ENCODE results near the gene WBP2. TPM values are rescaled to one million over a fixed set of nuclear protein-coding genes. Genes with fewer than 3 reads are reported as not detected.
A peak's percentile ranks its signal among the peaks of the same experiment; 100 is the strongest.

Gene WBP2
- total and polyA plus RNA-seq, 10 of the 15 experiments (the other 5 are each of a cell fraction or from before 2014, with no cell fraction given) = 1.5 to 57.3 (median 27.5) TPM

DNA sequence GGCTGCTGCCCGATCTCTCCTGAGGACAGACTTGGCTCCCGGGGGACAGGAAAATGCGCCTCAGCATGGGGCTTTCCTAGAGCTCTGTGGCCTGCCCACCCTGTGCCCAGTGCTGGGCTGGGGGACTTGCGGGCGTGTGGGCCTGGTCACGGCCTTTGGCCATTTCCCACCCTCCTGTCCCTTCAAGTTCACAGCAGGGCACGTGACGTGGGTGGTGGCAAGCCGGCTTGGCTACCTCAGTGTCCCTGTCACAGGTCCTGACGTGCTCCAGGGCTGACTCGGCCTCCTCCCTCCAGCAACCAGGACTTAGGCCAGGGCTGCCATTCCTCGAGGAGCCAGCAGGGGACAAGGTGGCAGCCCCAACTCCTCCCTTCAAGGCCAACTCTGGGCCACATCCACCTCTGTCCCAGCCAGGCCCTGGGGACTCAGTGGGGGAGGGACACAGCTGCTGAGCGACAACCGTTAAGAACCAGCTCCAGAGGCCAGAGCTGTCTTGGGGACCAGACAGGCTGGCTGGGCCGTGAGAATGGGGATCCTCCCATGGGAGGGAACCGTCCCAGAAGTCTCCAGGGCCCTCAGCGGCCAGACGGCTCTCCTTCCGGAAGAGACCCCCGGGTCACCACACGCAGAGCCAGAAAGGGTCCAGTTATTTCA is 9.9 kb downstream of the WBP2 start (continued):
- TF ChIP-seq ZNF207 (IDR thresholded peaks at IDR 0.05; ENCODE audit: borderline replicate concordance) = peak; percentile 59; the same call in 1 of the 2 replicates
- TF ChIP-seq STAT1 (conservative IDR thresholded peaks at IDR 0.05) = 0 out of 2 replicates have a peak, but pooled peaks have one; percentile 16
- TF ChIP-seq NR2C1 (IDR thresholded peaks at IDR 0.05) = no peak
- TF ChIP-seq JUND (IDR thresholded peaks at IDR 0.05; ENCODE audit: low read depth, low read length) = no peak
- TF ChIP-seq MTA2 (IDR thresholded peaks at IDR 0.05; ENCODE audit: low read depth) = peak; percentile 35; the same call in 1 of the 2 replicates
- TF ChIP-seq NFYB (IDR thresholded peaks at IDR 0.05; ENCODE audit: insufficient read depth, low read depth, low read length) = no peak
- TF ChIP-seq, protein P1, sequence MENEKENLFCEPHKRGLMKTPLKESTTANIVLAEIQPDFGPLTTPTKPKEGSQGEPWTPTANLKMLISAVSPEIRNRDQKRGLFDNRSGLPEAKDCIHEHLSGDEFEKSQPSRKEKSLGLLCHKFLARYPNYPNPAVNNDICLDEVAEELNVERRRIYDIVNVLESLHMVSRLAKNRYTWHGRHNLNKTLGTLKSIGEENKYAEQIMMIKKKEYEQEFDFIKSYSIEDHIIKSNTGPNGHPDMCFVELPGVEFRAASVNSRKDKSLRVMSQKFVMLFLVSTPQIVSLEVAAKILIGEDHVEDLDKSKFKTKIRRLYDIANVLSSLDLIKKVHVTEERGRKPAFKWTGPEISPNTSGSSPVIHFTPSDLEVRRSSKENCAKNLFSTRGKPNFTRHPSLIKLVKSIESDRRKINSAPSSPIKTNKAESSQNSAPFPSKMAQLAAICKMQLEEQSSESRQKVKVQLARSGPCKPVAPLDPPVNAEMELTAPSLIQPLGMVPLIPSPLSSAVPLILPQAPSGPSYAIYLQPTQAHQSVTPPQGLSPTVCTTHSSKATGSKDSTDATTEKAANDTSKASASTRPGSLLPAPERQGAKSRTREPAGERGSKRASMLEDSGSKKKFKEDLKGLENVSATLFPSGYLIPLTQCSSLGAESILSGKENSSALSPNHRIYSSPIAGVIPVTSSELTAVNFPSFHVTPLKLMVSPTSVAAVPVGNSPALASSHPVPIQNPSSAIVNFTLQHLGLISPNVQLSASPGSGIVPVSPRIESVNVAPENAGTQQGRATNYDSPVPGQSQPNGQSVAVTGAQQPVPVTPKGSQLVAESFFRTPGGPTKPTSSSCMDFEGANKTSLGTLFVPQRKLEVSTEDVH (IDR thresholded peaks at IDR 0.05; ENCODE audit: low read depth, partially characterized antibody) = no peak
- TF ChIP-seq, protein P2, sequence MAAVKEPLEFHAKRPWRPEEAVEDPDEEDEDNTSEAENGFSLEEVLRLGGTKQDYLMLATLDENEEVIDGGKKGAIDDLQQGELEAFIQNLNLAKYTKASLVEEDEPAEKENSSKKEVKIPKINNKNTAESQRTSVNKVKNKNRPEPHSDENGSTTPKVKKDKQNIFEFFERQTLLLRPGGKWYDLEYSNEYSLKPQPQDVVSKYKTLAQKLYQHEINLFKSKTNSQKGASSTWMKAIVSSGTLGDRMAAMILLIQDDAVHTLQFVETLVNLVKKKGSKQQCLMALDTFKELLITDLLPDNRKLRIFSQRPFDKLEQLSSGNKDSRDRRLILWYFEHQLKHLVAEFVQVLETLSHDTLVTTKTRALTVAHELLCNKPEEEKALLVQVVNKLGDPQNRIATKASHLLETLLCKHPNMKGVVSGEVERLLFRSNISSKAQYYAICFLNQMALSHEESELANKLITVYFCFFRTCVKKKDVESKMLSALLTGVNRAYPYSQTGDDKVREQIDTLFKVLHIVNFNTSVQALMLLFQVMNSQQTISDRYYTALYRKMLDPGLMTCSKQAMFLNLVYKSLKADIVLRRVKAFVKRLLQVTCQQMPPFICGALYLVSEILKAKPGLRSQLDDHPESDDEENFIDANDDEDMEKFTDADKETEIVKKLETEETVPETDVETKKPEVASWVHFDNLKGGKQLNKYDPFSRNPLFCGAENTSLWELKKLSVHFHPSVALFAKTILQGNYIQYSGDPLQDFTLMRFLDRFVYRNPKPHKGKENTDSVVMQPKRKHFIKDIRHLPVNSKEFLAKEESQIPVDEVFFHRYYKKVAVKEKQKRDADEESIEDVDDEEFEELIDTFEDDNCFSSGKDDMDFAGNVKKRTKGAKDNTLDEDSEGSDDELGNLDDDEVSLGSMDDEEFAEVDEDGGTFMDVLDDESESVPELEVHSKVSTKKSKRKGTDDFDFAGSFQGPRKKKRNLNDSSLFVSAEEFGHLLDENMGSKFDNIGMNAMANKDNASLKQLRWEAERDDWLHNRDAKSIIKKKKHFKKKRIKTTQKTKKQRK (IDR thresholded peaks at IDR 0.05; ENCODE audit: low read depth, low read length) = no peak
- TF ChIP-seq HDGF (IDR thresholded peaks at IDR 0.05) = peak; percentile 98
- TF ChIP-seq MTA3 (IDR thresholded peaks at IDR 0.05; ENCODE audit: borderline replicate concordance, low read length) = no peak
- no peak; the same call in 1 of the 2 replicates for TF ChIP-seq BACH1 (IDR thresholded peaks at IDR 0.05; ENCODE audit: borderline replicate concordance)
- TF ChIP-seq MEF2A (IDR thresholded peaks at IDR 0.05; ENCODE audit: insufficient read depth, low read depth, low read length) = no peak
- TF ChIP-seq, protein P3, sequence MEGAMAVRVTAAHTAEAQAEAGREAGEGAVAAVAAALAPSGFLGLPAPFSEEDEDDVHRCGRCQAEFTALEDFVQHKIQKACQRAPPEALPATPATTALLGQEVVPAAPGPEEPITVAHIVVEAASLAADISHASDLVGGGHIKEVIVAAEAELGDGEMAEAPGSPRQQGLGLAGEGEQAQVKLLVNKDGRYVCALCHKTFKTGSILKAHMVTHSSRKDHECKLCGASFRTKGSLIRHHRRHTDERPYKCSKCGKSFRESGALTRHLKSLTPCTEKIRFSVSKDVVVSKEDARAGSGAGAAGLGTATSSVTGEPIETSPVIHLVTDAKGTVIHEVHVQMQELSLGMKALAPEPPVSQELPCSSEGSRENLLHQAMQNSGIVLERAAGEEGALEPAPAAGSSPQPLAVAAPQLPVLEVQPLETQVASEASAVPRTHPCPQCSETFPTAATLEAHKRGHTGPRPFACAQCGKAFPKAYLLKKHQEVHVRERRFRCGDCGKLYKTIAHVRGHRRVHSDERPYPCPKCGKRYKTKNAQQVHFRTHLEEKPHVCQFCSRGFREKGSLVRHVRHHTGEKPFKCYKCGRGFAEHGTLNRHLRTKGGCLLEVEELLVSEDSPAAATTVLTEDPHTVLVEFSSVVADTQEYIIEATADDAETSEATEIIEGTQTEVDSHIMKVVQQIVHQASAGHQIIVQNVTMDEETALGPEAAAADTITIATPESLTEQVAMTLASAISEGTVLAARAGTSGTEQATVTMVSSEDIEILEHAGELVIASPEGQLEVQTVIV (IDR thresholded peaks at IDR 0.05; ENCODE audit: borderline replicate concordance, partially characterized antibody) = no peak
- peak; percentile 50 for TF ChIP-seq RAD21 (IDR thresholded peaks at IDR 0.05; ENCODE audit: insufficient read depth, low read depth, low read length)
- TF ChIP-seq ZNF622 (IDR thresholded peaks at IDR 0.05) = no peak
- no peak for TF ChIP-seq SREBF1 (IDR thresholded peaks at IDR 0.05; ENCODE audit: low read length)
- TF ChIP-seq CBX5 (IDR thresholded peaks at IDR 0.05; ENCODE audit: low read depth) = no peak
- TF ChIP-seq SUZ12 (IDR thresholded peaks at IDR 0.05; ENCODE audit: unreplicated experiment) = no peak
- peak; percentile 59; the same call in 1 of the 2 replicates for TF ChIP-seq POLR2A (IDR thresholded peaks at IDR 0.05; ENCODE audit: low read depth, low read length)
- no peak for TF ChIP-seq BMI1 (IDR thresholded peaks at IDR 0.05; ENCODE audit: borderline replicate concordance)
- TF ChIP-seq NRF1 (conservative IDR thresholded peaks at IDR 0.05; ENCODE audit: low read depth, low read length) = no peak
- TF ChIP-seq FOXK2 (IDR thresholded peaks at IDR 0.05) = no peak
- no peak; the same call in 1 of the 2 replicates for TF ChIP-seq MXI1 (IDR thresholded peaks at IDR 0.05; ENCODE audit: low read depth, low read length)

Data from GM12878 (cell line).